ENCODE measurements around the gene DDR1.

Gene DDR1

GRCh38 chr6:30881392-30882203, 2.7 kb upstream of the DDR1 start:
- DNase-seq (ENCODE audit: low spot score): no peak

DNA sequence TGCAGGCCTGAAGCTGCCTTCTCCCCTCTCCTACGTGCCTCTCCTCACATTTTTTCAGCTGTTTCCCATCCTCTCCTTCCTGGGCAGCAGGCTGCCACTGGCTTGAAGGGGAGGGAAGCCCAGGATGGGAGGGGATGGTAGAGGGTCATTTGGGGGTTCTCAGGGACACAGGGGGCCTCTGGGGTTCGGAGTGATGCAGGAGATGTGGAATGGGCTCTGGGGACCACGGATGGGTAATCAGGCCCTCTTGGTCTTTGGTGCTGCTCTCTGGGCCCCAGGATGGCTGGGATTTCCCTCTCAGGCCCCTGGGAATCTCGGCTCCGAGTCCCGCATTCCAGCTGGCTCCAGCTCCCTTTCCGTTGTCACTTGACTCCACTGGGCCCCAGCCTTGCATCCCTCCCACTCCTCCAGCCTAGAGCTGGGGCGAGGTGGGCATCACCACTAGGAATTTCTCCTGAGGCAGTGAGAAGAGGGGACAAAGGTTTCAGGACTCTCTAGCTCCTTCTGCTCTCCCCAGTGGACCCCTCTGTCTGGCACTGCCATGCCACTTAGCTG, 2.0 kb upstream of the DDR1 start:
- no peak for DNase-seq (ENCODE audit: low spot score)

DNA sequence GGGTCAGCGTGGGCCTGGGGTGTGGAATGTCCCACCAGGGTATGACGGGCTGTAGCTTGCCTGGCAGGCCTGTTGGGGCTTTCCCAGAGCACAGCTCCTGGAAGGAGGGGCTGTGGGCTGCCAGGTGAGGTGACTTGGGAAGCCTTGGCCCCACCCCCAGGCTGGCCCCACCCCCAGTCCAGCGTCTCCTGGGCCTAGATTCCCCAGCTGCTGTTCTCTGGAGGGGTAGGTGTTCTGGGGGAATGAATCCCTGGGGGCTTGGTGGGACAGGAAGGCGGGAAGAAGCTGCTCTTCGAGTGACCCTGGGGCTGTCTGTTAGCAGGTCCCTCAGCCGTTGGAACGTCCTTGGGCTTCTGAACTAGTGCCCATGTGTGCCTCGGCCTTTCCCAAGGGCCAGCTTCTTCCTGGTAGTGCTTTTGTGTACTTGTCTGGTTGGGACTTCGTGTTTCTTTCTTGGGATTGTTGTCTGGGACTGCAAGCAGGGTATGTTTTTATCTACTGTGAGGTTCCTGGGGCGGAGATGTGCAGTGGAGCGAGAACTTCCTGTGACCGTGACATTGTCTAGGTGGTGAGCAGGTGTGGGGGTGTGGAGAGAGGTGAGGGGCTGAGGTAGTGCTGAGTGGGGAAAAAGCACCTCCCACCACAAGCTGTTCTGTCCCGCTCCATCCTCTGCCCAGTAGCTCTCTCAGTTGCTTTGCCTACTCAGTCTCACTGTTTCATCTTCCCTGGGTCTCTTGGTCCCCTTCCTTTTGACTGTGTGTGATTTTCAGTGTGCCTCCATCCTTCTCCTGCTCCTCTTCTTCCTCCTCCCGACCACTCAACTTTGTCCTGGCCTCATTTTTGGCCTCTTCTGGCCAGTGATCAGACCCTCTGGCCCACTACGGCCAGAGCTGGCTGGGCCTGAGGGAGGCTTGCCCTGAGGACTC, 1.3 kb upstream of the DDR1 start:
- no peak for DNase-seq (ENCODE audit: low spot score)

- peak; percentile 50 for DNase-seq (ENCODE audit: low spot score)
These were observed 482 bp downstream of the DDR1 start for GRCh38 chr6:30884521-30885480.

DNA sequence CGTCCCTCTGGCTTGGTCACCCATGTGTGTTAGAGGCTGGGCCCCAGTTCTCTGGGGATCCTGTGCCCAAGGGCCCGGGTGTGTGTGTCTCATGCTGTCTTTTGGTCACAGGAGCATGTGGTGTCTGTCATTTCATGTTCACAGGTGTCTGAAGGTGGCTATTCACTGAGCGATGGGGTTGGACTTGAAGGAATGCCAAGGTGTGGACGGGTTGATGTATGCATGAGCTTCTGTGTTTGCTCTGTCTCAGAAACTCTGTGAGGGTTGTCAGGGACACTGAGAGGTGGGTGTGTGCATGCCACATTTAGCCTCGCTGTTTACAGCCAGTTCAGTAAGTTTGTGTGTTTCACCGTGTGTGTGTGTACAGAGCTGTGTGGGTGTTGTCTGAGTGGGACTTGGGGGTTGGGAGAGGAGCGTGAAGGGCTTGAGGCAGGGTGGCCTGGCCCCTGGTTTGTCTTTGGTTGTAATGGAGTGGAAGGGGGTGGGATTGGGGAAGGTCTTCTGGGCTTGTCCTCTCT, 1.2 kb downstream of the DDR1 start:
- peak; percentile 22 for DNase-seq (ENCODE audit: low spot score)

DNA sequence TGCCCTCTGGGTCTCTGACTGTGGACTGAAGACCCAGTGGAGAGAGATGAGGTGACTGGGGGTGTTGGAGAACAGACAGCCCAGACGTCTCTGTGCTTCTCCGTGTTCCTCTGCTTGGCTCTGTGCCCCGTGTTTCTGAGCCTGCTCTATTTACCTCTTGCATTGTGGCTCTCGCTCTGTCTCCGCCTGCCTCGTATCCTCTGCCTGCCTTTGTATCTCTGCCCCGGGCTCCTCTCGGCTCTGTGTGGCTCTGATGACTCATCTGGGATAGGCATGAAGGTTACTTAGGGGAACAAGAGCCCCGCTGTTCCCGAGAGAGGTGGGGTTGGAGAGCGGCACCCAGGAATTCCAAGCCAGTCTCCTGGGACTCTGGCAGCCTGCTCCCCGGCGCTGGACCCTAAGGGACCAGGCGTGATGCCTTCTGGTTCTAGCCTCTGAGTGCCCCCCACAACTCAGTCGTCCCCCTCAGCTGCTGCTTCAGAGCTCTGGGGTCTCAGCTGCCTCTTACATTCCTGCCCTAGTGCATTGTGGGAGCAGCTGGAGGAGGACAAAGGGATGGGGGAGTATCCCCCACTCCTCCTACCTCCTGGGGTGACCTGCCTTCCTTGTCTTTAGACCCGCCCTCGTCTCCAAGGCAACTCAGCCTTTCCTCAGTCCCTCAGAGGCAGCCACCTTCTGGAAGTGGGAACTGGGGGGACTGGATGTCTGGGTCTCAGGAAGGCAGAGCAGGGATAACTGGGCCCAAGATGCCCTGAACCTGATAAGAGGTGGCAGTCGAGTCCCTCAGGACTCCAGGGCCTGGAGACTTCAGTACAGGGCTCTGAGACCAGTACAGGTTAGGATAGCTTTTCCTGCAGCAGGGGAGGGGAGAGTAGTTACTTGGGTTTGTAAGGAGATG, 1.9 kb downstream of the DDR1 start:
- peak; percentile 89 for DNase-seq (ENCODE audit: low spot score)

DNA sequence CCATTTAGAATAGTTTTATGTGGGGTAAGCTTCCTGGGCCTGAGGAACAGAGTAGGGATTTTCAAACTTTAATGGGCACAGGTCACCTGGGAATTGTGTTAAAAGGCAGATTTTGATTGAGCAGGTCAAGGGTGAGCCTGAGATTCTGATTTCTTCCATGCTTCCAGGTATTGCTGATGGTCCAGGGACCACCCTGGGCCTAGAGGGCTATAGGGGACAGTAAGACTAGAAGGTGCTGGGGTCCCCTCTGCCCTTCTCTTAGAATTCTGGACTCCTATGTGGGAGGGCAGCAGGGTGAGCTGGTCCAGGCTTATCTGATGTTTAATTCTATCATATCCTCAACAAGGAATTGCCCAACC, 2.6 kb downstream of the DDR1 start:
- no peak for DNase-seq (ENCODE audit: low spot score)

DNA sequence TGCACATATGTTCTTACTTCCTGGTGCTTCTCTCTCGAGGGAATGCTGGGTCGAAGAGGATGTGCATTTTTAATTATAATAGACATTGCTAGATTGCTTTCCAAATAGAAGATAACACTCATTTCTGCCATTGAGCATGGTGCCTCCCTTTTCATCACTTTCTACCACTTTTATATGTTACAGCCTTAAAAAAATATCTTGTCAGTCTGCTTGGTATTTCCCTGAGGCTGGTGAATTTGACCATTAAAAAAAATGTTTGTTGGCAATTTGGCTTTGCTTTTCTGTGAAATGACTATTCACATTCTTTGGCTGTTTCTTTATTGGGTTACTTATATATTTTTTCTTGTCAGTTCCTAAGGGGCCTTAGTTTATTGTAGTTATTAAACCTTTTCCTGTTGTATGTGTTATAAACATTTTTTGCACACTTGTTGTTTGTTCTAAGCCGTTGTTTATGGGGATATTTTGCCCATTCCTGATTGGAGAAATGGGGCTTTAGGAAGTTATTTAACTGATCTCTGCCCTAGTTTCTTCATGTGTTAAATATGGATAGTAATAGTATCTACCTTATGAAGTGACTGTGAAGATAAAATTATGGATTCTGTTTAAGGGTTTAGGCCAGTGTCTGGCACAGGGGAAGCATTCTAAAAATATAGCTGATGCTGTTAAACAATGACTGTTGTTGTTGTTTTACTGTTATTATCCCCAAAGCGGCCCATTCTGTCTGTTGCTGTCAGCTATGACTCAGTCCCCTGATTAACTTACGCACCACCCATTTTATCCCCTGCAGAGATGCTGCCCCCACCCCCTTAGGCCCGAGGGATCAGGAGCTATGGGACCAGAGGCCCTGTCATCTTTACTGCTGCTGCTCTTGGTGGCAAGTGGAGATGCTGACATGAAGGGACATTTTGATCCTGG, 3.8 kb downstream of the DDR1 start:
- peak; percentile 83 for DNase-seq (ENCODE audit: low spot score)

DNA sequence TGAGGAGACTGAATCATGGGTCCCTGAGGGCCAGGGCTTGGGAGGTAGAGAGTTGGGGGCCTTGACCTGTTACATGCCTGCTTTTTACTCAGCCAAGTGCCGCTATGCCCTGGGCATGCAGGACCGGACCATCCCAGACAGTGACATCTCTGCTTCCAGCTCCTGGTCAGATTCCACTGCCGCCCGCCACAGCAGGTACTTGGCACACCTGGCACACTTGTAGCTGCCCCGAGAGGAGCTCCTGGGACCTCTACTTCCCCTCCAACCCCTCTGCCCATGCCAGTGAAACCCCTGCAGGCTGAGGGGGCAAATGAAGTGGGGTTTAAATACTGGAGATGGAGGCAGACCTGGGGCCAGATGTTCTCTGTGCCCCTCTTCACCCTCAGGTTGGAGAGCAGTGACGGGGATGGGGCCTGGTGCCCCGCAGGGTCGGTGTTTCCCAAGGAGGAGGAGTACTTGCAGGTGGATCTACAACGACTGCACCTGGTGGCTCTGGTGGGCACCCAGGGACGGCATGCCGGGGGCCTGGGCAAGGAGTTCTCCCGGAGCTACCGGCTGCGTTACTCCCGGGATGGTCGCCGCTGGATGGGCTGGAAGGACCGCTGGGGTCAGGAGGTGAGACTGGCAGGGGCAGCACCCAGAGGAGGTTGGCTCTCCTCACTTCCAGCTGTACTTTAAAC, 4.6 kb downstream of the DDR1 start:
- DNase-seq (ENCODE audit: low spot score): no peak

DNA sequence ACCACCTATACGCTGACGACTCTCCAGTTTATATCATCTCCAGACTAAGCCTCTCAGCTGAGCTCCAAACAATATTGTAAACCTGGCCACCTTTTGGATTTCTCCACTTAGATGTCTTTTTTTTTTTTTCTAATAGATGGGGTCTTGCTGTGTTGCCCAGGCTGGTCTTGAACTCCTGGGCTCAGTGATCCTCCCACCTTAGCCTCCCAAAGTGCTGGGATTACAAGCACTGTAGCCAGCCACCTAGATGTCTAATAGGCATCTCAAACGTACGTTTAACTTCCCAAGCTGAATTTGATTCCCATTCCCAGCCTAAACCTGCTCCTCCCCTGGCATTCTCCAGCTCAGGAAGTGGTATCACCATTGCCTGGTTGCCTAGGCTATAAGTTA, 5.2 kb downstream of the DDR1 start:
- DNase-seq (ENCODE audit: low spot score): no peak

- DNase-seq (ENCODE audit: low spot score): no peak
These were observed 5.8 kb downstream of the DDR1 start for GRCh38 chr6:30889921-30890645.

- DNase-seq (ENCODE audit: low spot score): no peak
These were observed 6.5 kb downstream of the DDR1 start for GRCh38 chr6:30890646-30891449.

GRCh38 chr6:30891450-30891723, 7.1 kb downstream of the DDR1 start:
- no peak for DNase-seq (ENCODE audit: low spot score)

DNA sequence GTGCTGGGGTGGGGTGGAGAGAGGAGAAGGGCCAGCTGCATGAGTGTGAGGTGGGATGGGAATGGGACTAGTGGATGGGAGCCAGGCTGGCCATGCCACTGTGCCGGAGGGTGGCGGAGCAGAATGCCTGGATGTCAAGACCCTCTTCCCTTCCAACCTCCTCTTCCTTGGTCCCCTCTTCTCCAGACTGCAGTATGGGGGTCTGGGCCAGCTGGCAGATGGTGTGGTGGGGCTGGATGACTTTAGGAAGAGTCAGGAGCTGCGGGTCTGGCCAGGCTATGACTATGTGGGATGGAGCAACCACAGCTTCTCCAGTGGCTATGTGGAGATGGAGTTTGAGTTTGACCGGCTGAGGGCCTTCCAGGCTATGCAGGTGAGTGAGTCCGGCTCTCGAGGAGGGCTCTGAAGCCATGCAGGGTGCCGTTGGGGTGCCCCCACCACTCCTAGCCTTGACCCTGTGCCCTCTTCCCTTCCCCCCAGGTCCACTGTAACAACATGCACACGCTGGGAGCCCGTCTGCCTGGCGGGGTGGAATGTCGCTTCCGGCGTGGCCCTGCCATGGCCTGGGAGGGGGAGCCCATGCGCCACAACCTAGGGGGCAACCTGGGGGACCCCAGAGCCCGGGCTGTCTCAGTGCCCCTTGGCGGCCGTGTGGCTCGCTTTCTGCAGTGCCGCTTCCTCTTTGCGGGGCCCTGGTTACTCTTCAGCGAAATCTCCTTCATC, 7.7 kb downstream of the DDR1 start:
- DNase-seq (ENCODE audit: low spot score): no peak

DNA sequence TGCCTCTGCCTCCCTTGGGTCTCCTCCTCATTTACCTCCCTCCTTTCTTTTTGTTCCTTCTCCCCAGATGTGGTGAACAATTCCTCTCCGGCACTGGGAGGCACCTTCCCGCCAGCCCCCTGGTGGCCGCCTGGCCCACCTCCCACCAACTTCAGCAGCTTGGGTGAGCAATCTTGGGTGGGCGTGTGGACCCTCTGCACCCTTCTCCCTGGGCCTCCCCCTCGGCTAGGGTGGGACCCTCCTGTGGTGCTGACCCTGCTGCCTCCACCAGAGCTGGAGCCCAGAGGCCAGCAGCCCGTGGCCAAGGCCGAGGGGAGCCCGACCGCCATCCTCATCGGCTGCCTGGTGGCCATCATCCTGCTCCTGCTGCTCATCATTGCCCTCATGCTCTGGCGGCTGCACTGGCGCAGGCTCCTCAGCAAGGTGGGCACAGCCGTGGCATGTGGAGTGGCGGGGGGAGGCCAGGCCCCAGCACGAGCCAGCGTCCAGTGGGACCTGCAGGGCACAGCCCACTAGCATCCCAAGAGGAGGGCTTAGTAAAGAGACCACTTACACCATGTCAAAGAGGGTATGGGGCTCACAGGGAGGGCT, 8.8 kb downstream of the DDR1 start:
- no peak for DNase-seq (ENCODE audit: low spot score)

DNA sequence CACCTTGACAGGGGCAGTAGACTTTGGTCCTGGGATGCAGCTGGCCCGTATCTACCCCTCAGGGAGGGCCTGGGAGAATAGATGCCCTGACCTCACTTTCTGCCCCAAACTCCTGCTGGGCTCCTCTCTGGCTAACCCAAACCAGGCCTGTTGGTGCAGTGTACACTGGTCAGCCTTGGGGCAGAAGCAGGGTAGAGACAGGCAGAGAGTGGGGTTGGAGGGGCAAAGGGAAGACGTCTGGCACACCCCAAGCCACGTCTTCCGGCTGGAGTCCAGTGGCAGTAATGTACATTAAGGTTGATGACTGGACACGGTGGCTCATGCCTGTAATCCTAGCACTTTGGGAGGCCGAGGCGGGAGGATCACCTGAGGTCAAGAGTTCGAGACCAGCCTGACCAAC, 9.3 kb downstream of the DDR1 start:
- DNase-seq (ENCODE audit: low spot score): no peak
